Hepatocyte (in vitro differentiated cells): Measurements from ENCODE around the gene SPACA9. TPM values are rescaled to one million over a fixed set of nuclear protein-coding genes. Genes with fewer than 3 reads are reported as not detected.

Experiments
- DNase-seq: peaks from one replicate; pipeline ENCODE4 v3.0.0-alpha.2; 2016; ENCODE audit warnings: low spot score
- H2AFZ ChIP-seq: fragments of 200-600 bp; sonication (generic); 2 replicates; pipeline ENCODE4 v1.6.0; 2016; ENCODE audit warnings: antibody characterized with exemption, mild to moderate bottlenecking
- H3K27ac ChIP-seq: fragments of 200-600 bp; sonication (generic); 2 replicates; pipeline ENCODE4 v1.5.1; 2016; ENCODE audit warnings: mild to moderate bottlenecking
- H3K27me3 ChIP-seq: fragments of 200-600 bp; sonication (generic); 2 replicates; pipeline ENCODE4 v1.6.1; 2016
- H3K36me3 ChIP-seq: fragments of 200-600 bp; sonication (generic); replicated peaks from 2 replicates; pipeline ENCODE4 v1.5.1; 2016; ENCODE audit warnings: low read depth; ENCODE audit not compliant: insufficient read depth
- H3K4me1 ChIP-seq: fragments of 200-600 bp; sonication (generic); 2 replicates; pipeline ENCODE4 v1.5.1; 2016; ENCODE audit warnings: mild to moderate bottlenecking, moderate library complexity; ENCODE audit not compliant: insufficient read depth
- H3K4me2 ChIP-seq: fragments of 200-600 bp; sonication (generic); 2 replicates; pipeline ENCODE4 v1.6.0; 2016
- H3K4me3 ChIP-seq: fragments of 200-600 bp; sonication (generic); 2 replicates; pipeline ENCODE4 v1.5.1; 2016; ENCODE audit warnings: mild to moderate bottlenecking
- H3K79me2 ChIP-seq: fragments of 200-600 bp; sonication (generic); 2 replicates; pipeline ENCODE4 v1.6.0; 2017; ENCODE audit warnings: mild to moderate bottlenecking
- H3K9me2 ChIP-seq: fragments of 200-600 bp; sonication (generic); replicated peaks from 2 replicates; pipeline ENCODE4 v1.6.0; 2017; ENCODE audit warnings: mild to moderate bottlenecking; ENCODE audit not compliant: insufficient read depth
- H3K9me3 ChIP-seq: fragments of 200-600 bp; sonication (generic); 2 replicates; pipeline ENCODE4 v1.5.1; 2016; ENCODE audit warnings: low read depth, mild to moderate bottlenecking
- H4K20me1 ChIP-seq: fragments of 200-600 bp; sonication (generic); 2 replicates; pipeline ENCODE4 v1.6.0; 2016; ENCODE audit warnings: mild to moderate bottlenecking; ENCODE audit not compliant: insufficient read depth, poor library complexity, severe bottlenecking
- EZH2 ChIP-seq: fragments of 200-600 bp; sonication (generic); IDR thresholded peaks from 2 replicates; pipeline ENCODE4 v1.6.1; 2016; ENCODE audit warnings: antibody characterized with exemption, mild to moderate bottlenecking, borderline replicate concordance
- EZH2phosphoT487 ChIP-seq: fragments of 200-600 bp; sonication (generic); IDR thresholded peaks from one replicate; pipeline ENCODE4 v1.6.1; 2018; ENCODE audit warnings: antibody characterized with exemption, mild to moderate bottlenecking, low read depth, moderate library complexity; ENCODE audit not compliant: unreplicated experiment, severe bottlenecking
- WGBS: methylation state at CpG from one replicate; pipeline ENCODE4 v1.1.6; 2016; ENCODE audit warnings: low lambda C conversion rate; ENCODE audit errors: missing lambda C conversion rate; 5-methylcytosine and 5-hydroxymethylcytosine counted together
- polyA plus RNA-seq: library from polyadenylated mRNA; unstranded; fragments of >200 nt; fragmentation: Nextera tagmentation; extraction: Ambion mirVana; gene quantifications from 2 replicates; pipeline ENCODE4 v1.2.1, GENCODE V29; 2016
- total RNA-seq: library from RNA; depleted of rRNA; stranded (reverse); fragments of >200 nt; gene quantifications from 2 replicates; pipeline ENCODE4 v1.2.3, GENCODE V29; 2014
- TF ChIP-seq, protein P1 (sequence below): fragments of 200-600 bp; sonication (generic); IDR thresholded peaks from 2 replicates; pipeline ENCODE4 v1.5.1; 2016; ENCODE audit warnings: antibody characterized with exemption, mild to moderate bottlenecking; ENCODE audit not compliant: poor library complexity

SPACA9 gene
- total and polyA plus RNA-seq, 2 experiments from 2014 or later, result 1.9 to 3.3 TPM

DNA sequence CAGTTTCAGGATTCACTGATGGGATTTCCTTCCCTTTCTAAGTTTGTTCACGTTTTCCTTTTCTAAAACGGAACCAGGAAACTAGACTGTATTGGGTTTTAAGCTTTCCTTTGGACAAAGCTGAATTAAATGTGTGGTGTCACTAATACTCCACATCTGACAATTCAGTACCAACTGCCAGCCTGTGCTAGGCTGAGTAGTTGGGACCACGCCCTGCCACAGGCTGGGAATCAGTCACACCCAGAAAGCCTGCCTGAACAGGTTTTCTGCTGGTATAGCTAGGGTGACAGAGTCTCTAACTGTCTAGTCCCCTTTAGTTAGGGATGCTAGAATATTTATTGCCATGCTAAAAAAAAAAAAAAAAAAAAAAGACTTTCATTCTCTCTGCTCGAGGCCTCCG, 15.6 kb downstream of the SPACA9 start:
- H3K4me3 ChIP-seq, result no peak overlapping the region
- no peak for TF ChIP-seq EZH2phosphoT487
- TF ChIP-seq, protein P1, sequence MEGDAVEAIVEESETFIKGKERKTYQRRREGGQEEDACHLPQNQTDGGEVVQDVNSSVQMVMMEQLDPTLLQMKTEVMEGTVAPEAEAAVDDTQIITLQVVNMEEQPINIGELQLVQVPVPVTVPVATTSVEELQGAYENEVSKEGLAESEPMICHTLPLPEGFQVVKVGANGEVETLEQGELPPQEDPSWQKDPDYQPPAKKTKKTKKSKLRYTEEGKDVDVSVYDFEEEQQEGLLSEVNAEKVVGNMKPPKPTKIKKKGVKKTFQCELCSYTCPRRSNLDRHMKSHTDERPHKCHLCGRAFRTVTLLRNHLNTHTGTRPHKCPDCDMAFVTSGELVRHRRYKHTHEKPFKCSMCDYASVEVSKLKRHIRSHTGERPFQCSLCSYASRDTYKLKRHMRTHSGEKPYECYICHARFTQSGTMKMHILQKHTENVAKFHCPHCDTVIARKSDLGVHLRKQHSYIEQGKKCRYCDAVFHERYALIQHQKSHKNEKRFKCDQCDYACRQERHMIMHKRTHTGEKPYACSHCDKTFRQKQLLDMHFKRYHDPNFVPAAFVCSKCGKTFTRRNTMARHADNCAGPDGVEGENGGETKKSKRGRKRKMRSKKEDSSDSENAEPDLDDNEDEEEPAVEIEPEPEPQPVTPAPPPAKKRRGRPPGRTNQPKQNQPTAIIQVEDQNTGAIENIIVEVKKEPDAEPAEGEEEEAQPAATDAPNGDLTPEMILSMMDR, result no peak
- no peak for TF ChIP-seq EZH2
- DNase-seq, result no peak
- H3K79me2 ChIP-seq, result no peaks in the 10 kb centered on the region
- WGBS, result 96% methylated on average over 5 of the region's 5 CpGs
- H3K4me2 ChIP-seq, result no peak overlapping the region
- no peak overlapping the region for H3K27ac ChIP-seq
- no peaks in the 10 kb centered on the region for H3K36me3 ChIP-seq
- H3K9me2 ChIP-seq, result no peaks in the 10 kb centered on the region
- no peaks in the 10 kb centered on the region for H4K20me1 ChIP-seq
- no peak overlapping the region for H2AFZ ChIP-seq
- no peaks in the 10 kb centered on the region for H3K4me1 ChIP-seq
- no peaks in the 10 kb centered on the region for H3K27me3 ChIP-seq
- no peaks in the 10 kb centered on the region for H3K9me3 ChIP-seq

DNA sequence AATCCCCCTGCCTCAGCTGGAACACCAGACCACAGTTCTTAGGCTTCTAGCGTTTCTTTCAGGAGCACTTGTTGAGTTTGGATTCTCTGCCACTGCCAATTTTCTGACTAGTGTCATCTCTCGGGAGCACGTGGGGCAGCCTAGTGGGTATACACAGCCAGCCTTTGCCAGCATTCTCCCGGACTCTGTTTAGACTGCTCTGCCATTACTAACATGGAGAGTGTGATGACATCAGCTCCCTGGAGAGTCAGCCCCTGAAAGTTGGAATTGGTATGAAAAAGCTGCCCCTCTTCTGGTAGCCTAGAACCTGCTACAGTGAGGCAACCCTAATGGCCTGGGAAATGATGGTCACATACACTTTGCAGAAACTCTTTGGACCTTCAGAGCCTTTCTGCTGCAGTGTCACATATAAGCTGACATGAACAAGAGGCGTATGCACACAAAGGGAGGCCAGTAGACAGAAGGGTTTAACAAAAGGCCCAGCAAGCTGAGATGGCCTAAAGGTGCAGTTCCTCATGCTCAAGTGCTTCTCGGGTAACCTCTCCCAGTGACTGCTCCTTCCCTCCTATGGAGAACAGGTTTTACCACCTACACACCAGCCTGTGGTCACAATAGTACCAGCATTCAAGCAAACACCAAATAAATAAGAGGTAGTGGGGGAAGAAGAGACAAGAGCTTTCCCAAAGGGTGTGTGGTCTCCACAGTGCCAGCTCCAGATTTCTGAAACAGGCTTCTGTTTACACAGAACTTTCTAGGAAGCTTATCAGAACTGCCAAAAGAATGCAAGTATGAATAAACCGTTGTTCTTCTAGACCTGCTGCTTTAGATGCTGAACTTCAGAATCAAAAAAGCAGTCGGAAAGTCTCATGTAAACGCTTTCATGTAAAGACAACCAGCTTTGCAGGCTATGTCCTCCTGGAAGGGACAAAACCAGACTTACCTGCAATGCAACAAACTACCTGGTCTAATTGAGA, 16.5 kb downstream of the SPACA9 start:
- H4K20me1 ChIP-seq, result no peaks in the 10 kb centered on the region
- no peak for TF ChIP-seq EZH2phosphoT487
- TF ChIP-seq EZH2, result no peak
- TF ChIP-seq, protein P1, result no peak
- no peaks in the 10 kb centered on the region for H3K79me2 ChIP-seq
- no peak overlapping the region for H3K4me3 ChIP-seq
- no peak for DNase-seq
- no peaks in the 10 kb centered on the region for H3K4me1 ChIP-seq
- 85% methylated on average over 9 of the region's 9 CpGs for WGBS
- peak overlapping the region; percentile 16 for H3K27ac ChIP-seq
- H3K4me2 ChIP-seq, result no peak overlapping the region
- no peaks in the 10 kb centered on the region for H3K9me3 ChIP-seq
- no peak overlapping the region for H2AFZ ChIP-seq
- H3K9me2 ChIP-seq, result no peaks in the 10 kb centered on the region
- no peaks in the 10 kb centered on the region for H3K27me3 ChIP-seq
- no peaks in the 10 kb centered on the region for H3K36me3 ChIP-seq

DNA sequence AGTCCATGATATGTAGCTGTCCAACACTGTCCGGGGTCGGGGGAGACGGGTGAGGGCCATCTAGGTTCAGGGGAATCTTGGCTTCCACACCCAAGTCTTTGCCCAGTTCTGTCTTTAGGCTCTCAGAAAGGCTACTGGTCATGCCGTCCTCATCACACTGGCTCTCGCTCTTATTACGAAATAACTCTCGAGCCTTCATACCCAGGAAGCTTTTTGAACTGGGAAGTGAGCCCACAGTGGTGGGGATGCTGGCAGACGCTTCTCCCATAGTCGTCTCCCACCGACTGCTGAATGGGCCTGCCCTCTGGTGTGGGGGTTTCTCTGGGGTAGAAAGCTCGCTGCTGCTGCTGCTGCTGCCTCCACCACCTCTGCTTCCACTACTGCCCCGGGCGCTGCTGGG, 17.6 kb downstream of the SPACA9 start:
- TF ChIP-seq, protein P1, result no peak
- TF ChIP-seq EZH2phosphoT487 (no peak), EZH2 (no peak)
- no peak overlapping the region for H2AFZ ChIP-seq
- H3K4me3 ChIP-seq, result no peak overlapping the region
- no peaks in the 10 kb centered on the region for H3K4me1 ChIP-seq
- no peaks in the 10 kb centered on the region for H3K36me3 ChIP-seq
- no peaks in the 10 kb centered on the region for H3K27me3 ChIP-seq
- H3K9me2 ChIP-seq, result no peaks in the 10 kb centered on the region
- no peak for DNase-seq
- 94% methylated on average over 13 of the region's 13 CpGs for WGBS
- no peak overlapping the region for H3K4me2 ChIP-seq
- H3K9me3 ChIP-seq, result no peaks in the 10 kb centered on the region
- no peaks in the 10 kb centered on the region for H4K20me1 ChIP-seq
- H3K79me2 ChIP-seq, result no peaks in the 10 kb centered on the region
- H3K27ac ChIP-seq, result no peak overlapping the region
